A673 (cell line): ENCODE results near the gene MRGPRF.

ENCODE experiments used
- EZH2 ChIP-seq: fragments of 200-600 bp; sonication (generic); IDR thresholded peaks from 2 replicates; pipeline ENCODE4 v1.6.1; 2017; ENCODE audit warnings: borderline replicate concordance, low read depth, mild to moderate bottlenecking, mixed read lengths, antibody characterized with exemption, low read length; ENCODE audit not compliant: poor library complexity, severe bottlenecking
- TF ChIP-seq, protein P1 (sequence below): fragments of 300-800, 200-600 bp; sonication (generic); conservative IDR thresholded peaks from 2 replicates; pipeline ENCODE4 v1.5.1; 2017; ENCODE audit warnings: low read depth, mild to moderate bottlenecking, antibody characterized with exemption, low read length, moderate library complexity, mixed read lengths

- TF ChIP-seq, protein P1, sequence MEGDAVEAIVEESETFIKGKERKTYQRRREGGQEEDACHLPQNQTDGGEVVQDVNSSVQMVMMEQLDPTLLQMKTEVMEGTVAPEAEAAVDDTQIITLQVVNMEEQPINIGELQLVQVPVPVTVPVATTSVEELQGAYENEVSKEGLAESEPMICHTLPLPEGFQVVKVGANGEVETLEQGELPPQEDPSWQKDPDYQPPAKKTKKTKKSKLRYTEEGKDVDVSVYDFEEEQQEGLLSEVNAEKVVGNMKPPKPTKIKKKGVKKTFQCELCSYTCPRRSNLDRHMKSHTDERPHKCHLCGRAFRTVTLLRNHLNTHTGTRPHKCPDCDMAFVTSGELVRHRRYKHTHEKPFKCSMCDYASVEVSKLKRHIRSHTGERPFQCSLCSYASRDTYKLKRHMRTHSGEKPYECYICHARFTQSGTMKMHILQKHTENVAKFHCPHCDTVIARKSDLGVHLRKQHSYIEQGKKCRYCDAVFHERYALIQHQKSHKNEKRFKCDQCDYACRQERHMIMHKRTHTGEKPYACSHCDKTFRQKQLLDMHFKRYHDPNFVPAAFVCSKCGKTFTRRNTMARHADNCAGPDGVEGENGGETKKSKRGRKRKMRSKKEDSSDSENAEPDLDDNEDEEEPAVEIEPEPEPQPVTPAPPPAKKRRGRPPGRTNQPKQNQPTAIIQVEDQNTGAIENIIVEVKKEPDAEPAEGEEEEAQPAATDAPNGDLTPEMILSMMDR: no peak
- TF ChIP-seq EZH2: no peak
Observed at GRCh38 chr11:69033431-69033830, 20.4 kb upstream of the MRGPRF start.
